ENCODE results near the gene GH1. TPM values are rescaled to one million over a fixed set of nuclear protein-coding genes. Genes with fewer than 3 reads are reported as not detected.
"Not testable (repeated sequence)": the region's sequence is repeated elsewhere in the genome, so short reads cannot be mapped to it uniquely, and the experiment has no call there.

Gene GH1
- total RNA-seq, 3 donors from 2014 or later (not counting 1 experiment from before 2014, with no cell fraction given) = not detected

- ATAC-seq = no peak
- Histone ChIP-seq H3K4me3 (ENCODE audit: low read length) (no peak overlapping the region), H3K4me1 (ENCODE audit: control insufficient read depth, insufficient read depth, low read length) (peaks cover 24% of the 10 kb centered on the region), H3K36me3 (ENCODE audit: control insufficient read depth, insufficient read depth, low read length) (peaks cover 14% of the 10 kb centered on the region), H3K9me3 (ENCODE audit: control insufficient read depth, insufficient read depth, low read length) (no peaks in the 10 kb centered on the region), H3K27ac (ENCODE audit: low read length) (peak overlapping the region; percentile 53), H3K27me3 (ENCODE audit: control insufficient read depth, insufficient read depth, low read length) (no peaks in the 10 kb centered on the region)
- intact Hi-C loops (cut with micrococcal nuclease) = no loop called here
- Mint-ChIP-seq H3K4me1 (peaks cover 0 to 13% of the 10 kb centered on the region in 2 donors), H3K9me3 (no peaks in the 10 kb centered on the region), H3K36me3 (no peaks in the 10 kb centered on the region), H3K4me3 (no peak overlapping the region), H3K27me3 (ENCODE audit: low read depth in 2 of 2) (no peaks in the 10 kb centered on the region), H3K27ac (no peak overlapping the region)
- no peak for DNase-seq
- 91% methylated on average over 1 of the region's 2 CpGs for WGBS (ENCODE audit: insufficient coverage)
- TF ChIP-seq, protein P1, sequence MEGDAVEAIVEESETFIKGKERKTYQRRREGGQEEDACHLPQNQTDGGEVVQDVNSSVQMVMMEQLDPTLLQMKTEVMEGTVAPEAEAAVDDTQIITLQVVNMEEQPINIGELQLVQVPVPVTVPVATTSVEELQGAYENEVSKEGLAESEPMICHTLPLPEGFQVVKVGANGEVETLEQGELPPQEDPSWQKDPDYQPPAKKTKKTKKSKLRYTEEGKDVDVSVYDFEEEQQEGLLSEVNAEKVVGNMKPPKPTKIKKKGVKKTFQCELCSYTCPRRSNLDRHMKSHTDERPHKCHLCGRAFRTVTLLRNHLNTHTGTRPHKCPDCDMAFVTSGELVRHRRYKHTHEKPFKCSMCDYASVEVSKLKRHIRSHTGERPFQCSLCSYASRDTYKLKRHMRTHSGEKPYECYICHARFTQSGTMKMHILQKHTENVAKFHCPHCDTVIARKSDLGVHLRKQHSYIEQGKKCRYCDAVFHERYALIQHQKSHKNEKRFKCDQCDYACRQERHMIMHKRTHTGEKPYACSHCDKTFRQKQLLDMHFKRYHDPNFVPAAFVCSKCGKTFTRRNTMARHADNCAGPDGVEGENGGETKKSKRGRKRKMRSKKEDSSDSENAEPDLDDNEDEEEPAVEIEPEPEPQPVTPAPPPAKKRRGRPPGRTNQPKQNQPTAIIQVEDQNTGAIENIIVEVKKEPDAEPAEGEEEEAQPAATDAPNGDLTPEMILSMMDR (IDR thresholded peaks at IDR 0.05) = no peak
These were observed 7.5 kb upstream of the GH1 start for GRCh38 chr17:63926164-63926563.

- intact Hi-C loops (cut with micrococcal nuclease) = no loop called here
- Histone ChIP-seq H3K27me3 (ENCODE audit: control insufficient read depth, insufficient read depth, low read length) (no peaks in the 10 kb centered on the region), H3K4me1 (ENCODE audit: control insufficient read depth, insufficient read depth, low read length) (peaks cover 20% of the 10 kb centered on the region), H3K9me3 (ENCODE audit: control insufficient read depth, insufficient read depth, low read length) (no peaks in the 10 kb centered on the region), H3K36me3 (ENCODE audit: control insufficient read depth, insufficient read depth, low read length) (peaks cover 14% of the 10 kb centered on the region), H3K27ac (ENCODE audit: low read length) (peak overlapping the region; percentile 53), H3K4me3 (ENCODE audit: low read length) (no peak overlapping the region)
- no peak for DNase-seq
- no peak for ATAC-seq
- Mint-ChIP-seq H3K27me3 (ENCODE audit: low read depth in 2 of 2) (no peaks in the 10 kb centered on the region), H3K4me1 (peaks cover 0 to 7% of the 10 kb centered on the region in 2 donors), H3K4me3 (no peak overlapping the region), H3K9me3 (no peaks in the 10 kb centered on the region), H3K36me3 (no peaks in the 10 kb centered on the region), H3K27ac (no peak overlapping the region)
- TF ChIP-seq, protein P1 (IDR thresholded peaks at IDR 0.05) = no peak
- WGBS (ENCODE audit: insufficient coverage) = 58% methylated on average over 5 of the region's 5 CpGs
These were observed 7.0 kb upstream of the GH1 start for GRCh38 chr17:63925615-63926014.

DNA sequence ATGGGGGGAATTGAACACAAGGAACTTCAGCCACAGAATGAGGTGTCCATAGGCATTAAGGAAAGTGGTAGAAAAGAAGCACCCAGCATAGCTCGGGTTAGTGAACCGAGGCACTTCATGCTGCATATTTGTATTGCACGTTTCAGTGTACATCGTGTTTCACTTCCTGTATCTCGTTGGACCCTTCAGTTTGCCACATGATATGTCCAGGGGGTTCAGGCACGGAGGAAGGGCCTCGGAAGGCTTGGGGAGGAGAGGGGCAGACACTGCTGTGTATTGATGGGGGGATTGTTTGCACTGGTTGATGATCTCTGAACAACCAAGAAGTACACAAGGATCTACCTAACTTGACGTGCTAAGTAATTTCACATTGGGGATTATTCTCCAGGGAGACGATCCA, 3.8 kb upstream of the GH1 start:
- H3K27me3 Mint-ChIP-seq (ENCODE audit: low read depth in 2 of 2) = not testable (repeated sequence)

GRCh38 chr17:63920779-63921178, 2.1 kb upstream of the GH1 start:
- ATAC-seq; H3K4me3 Mint-ChIP-seq; H3K27ac ChIP-seq (ENCODE audit: low read length); H3K27me3 ChIP-seq (ENCODE audit: control insufficient read depth, insufficient read depth, low read length); H3K27ac Mint-ChIP-seq; H3K9me3 ChIP-seq (ENCODE audit: control insufficient read depth, insufficient read depth, low read length); H3K27me3 Mint-ChIP-seq (ENCODE audit: low read depth in 2 of 2); H3K36me3 Mint-ChIP-seq; H3K4me3 ChIP-seq (ENCODE audit: low read length); H3K36me3 ChIP-seq (ENCODE audit: control insufficient read depth, insufficient read depth, low read length); intact Hi-C loops (cut with micrococcal nuclease); DNase-seq; H3K9me3 Mint-ChIP-seq: not testable (repeated sequence)
- WGBS (ENCODE audit: insufficient coverage) = 68% methylated on average over 5 of the region's 5 CpGs
- peaks cover 16% of the 10 kb centered on the region for H3K4me1 ChIP-seq (ENCODE audit: control insufficient read depth, insufficient read depth, low read length)
- H3K4me1 Mint-ChIP-seq = peaks cover 8 to 11% of the 10 kb centered on the region in 2 donors

More for the DNA sequence above, 3.8 kb upstream of the GH1 start:
- H3K4me3 Mint-ChIP-seq; H3K9me3 Mint-ChIP-seq; ATAC-seq; H3K27ac ChIP-seq (ENCODE audit: low read length); H3K27ac Mint-ChIP-seq; DNase-seq; H3K27me3 ChIP-seq (ENCODE audit: control insufficient read depth, insufficient read depth, low read length); H3K36me3 Mint-ChIP-seq; H3K4me3 ChIP-seq (ENCODE audit: low read length); H3K36me3 ChIP-seq (ENCODE audit: control insufficient read depth, insufficient read depth, low read length); intact Hi-C loops (cut with micrococcal nuclease); H3K9me3 ChIP-seq (ENCODE audit: control insufficient read depth, insufficient read depth, low read length): not testable (repeated sequence)
- H3K4me1 Mint-ChIP-seq = peaks cover 8 to 11% of the 10 kb centered on the region in 2 donors
- 54% methylated on average over 8 of the region's 9 CpGs for WGBS (ENCODE audit: insufficient coverage)
- H3K4me1 ChIP-seq (ENCODE audit: control insufficient read depth, insufficient read depth, low read length) = peaks cover 16% of the 10 kb centered on the region

DNA sequence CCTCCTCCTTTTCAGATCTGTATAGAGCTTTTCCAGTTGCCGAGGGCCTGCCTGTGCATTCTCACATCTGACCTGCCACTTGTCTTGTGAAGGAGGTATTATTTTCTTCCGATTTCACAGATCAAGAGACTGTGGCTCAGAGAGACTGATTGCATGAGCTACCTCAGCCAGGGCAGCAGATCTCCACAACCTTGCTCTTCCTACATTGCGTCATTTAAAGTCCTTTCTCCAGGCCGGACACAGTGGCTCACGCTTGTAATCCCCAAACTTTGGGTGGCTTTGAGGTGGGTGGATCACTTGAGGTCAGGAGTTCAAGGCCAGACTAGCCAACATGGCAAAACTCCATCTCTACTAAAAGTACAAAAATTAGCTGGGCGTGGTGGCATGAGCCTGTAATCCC, 1.4 kb upstream of the GH1 start:
- Mint-ChIP-seq H3K4me1 (peaks cover 8 to 11% of the 10 kb centered on the region in 2 donors), H3K27ac (peak overlapping the region in 1 of 2 donors; percentile 68)
- H3K4me3 Mint-ChIP-seq; intact Hi-C loops (cut with micrococcal nuclease); H3K27me3 Mint-ChIP-seq (ENCODE audit: low read depth in 2 of 2); H3K27me3 ChIP-seq (ENCODE audit: control insufficient read depth, insufficient read depth, low read length); H3K4me3 ChIP-seq (ENCODE audit: low read length); H3K9me3 Mint-ChIP-seq; H3K36me3 ChIP-seq (ENCODE audit: control insufficient read depth, insufficient read depth, low read length); H3K27ac ChIP-seq (ENCODE audit: low read length); ATAC-seq; H3K9me3 ChIP-seq (ENCODE audit: control insufficient read depth, insufficient read depth, low read length); H3K36me3 Mint-ChIP-seq; DNase-seq: not testable (repeated sequence)
- peaks cover 19% of the 10 kb centered on the region for H3K4me1 ChIP-seq (ENCODE audit: control insufficient read depth, insufficient read depth, low read length)
- WGBS (ENCODE audit: insufficient coverage) = 93% methylated on average over 6 of the region's 6 CpGs
